ENCODE measurements around the gene GGACT.

GGACT gene

GRCh38 chr13:100549316-100549715, 39.3 kb downstream of the GGACT start:
- no peak for DNase-seq (ENCODE audit: low read depth in 3 of 3)

- no peak for DNase-seq (ENCODE audit: low read depth in 3 of 3)
Measured at GRCh38 chr13:100547791-100548201, 40.8 kb downstream of the GGACT start.

GRCh38 chr13:100546713-100547405, 41.7 kb downstream of the GGACT start:
- no peak for DNase-seq (ENCODE audit: low read depth in 3 of 3)

GRCh38 chr13:100545684-100546061, 42.9 kb downstream of the GGACT start:
- no peak for DNase-seq (ENCODE audit: low read depth in 3 of 3)

- DNase-seq (ENCODE audit: low read depth in 3 of 3), result no peak
Measured at GRCh38 chr13:100544866-100545683, 43.5 kb downstream of the GGACT start.

GRCh38 chr13:100543872-100544602, 44.6 kb downstream of the GGACT start:
- no peak for DNase-seq (ENCODE audit: low read depth in 3 of 3)

- no peak for DNase-seq (ENCODE audit: low read depth in 3 of 3)
Measured at GRCh38 chr13:100542826-100543156, 45.8 kb downstream of the GGACT start.

- no peak for DNase-seq (ENCODE audit: low read depth in 3 of 3)
Measured at GRCh38 chr13:100541897-100542825, 46.4 kb downstream of the GGACT start.

GRCh38 chr13:100540621-100541020, 48.0 kb downstream of the GGACT start:
- no peak for DNase-seq (ENCODE audit: low read depth in 3 of 3)

- DNase-seq (ENCODE audit: low read depth in 3 of 3), result no peak
Measured at GRCh38 chr13:100537951-100538462, 50.6 kb downstream of the GGACT start.

GRCh38 chr13:100537486-100537885, 51.1 kb downstream of the GGACT start:
- DNase-seq (ENCODE audit: low read depth in 3 of 3), result no peak

- DNase-seq (ENCODE audit: low read depth in 3 of 3), result no peak
Measured at GRCh38 chr13:100536643-100537180, 51.9 kb downstream of the GGACT start.

GRCh38 chr13:100535426-100536135, 53.0 kb downstream of the GGACT start:
- DNase-seq (ENCODE audit: low read depth in 3 of 3), result no peak

GRCh38 chr13:100534911-100535310, 53.7 kb downstream of the GGACT start:
- DNase-seq (ENCODE audit: low read depth in 3 of 3), result no peak

- DNase-seq (ENCODE audit: low read depth in 3 of 3), result no peak
Measured at GRCh38 chr13:100534147-100534843, 54.3 kb downstream of the GGACT start.

GRCh38 chr13:100533588-100534041, 55.0 kb downstream of the GGACT start:
- DNase-seq (ENCODE audit: low read depth in 3 of 3), result no peak

GRCh38 chr13:100532836-100533435, 55.7 kb downstream of the GGACT start:
- no peak for DNase-seq (ENCODE audit: low read depth in 3 of 3)

GRCh38 chr13:100532090-100532766, 56.4 kb downstream of the GGACT start:
- DNase-seq (ENCODE audit: low read depth in 3 of 3), result no peak
